ENCODE data around the gene C1orf216.

DNA sequence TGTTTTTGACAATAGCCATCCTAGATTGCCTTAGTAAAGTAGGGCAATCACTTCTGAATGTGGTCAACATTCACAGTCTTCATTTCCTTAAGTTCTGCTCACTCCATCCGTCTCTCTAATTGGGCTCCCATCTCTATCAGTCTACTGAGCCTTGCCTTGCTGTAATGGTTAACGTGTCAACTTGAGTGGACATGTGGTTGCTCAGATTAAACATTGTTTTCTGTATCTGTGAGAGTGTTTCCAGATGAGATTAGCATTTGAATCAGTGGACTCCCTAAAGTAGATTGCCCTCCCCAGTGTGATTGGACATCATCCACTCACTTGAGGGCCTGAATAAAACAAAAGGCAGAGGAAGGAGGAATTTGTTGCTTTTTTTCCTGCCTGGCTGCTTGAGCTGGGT lies 26.4 kb downstream of the C1orf216 start:
- TF ChIP-seq POLR2A (IDR thresholded peaks at IDR 0.05; ENCODE audit: low read depth, low read length) (no peak), TAF1 (IDR thresholded peaks at IDR 0.05; ENCODE audit: borderline replicate concordance, low read depth, low read length) (no peak)
